ENCODE data around the gene YPEL4.

GRCh38 chr11:57646799-57647303 lies 2.9 kb downstream of the YPEL4 start:
- TF ChIP-seq CTCF (IDR thresholded peaks at IDR 0.05 in 2 of 3, conservative IDR thresholded peaks at IDR 0.05 in 1 of 3; ENCODE audit: borderline replicate concordance in 1 of 3, insufficient read depth in 1 of 3, low read depth in 2 of 3, low read length in 2 of 3) (no peak), CEBPB (IDR thresholded peaks at IDR 0.05; ENCODE audit: low read depth) (no peak), FOSL1 (IDR thresholded peaks at IDR 0.05; ENCODE audit: low read depth) (no peak), SRF (IDR thresholded peaks at IDR 0.05; ENCODE audit: low read depth) (no peak), EZH2phosphoT487 (IDR thresholded peaks at IDR 0.05; ENCODE audit: borderline replicate concordance) (no peak), POLR2AphosphoS5 (IDR thresholded peaks at IDR 0.05; ENCODE audit: low read depth, low read length) (no peak)

Data from HCT116 (cell line).